Heart right ventricle (tissue), 16 donors: ENCODE data around the gene DQX1. TPM values are rescaled to one million over a fixed set of nuclear protein-coding genes. Genes with fewer than 3 reads are reported as not detected.
A peak's percentile ranks its signal among the peaks of the same experiment; 100 is the strongest.

Source experiments
- ATAC-seq, 8 donors: fragments of 200-7000 bp; cut with Tn5 transposase; one replicate each; pipeline ENCODE4 v1.9.1; 2020; ENCODE audit warnings: mild to moderate bottlenecking in 8 of 8, moderate library complexity in 8 of 8, moderate number of reproducible peaks in 1 of 8
- DNase-seq, 2 donors: peaks; one replicate each; pipeline ENCODE4 v3.0.0-alpha.2; 2020
- H3K27ac ChIP-seq, 10 donors: fragments of 200-600 bp; sonication (generic) in 2 of 10; one replicate each; pipeline versions ENCODE4 v1.5.0 to v1.8.0; 2020 to 2022; ENCODE audit warnings: mild to moderate bottlenecking in 3 of 10
- H3K27me3 ChIP-seq, 7 donors: fragments of 200-600 bp; one replicate each; pipeline ENCODE4 v1.8.0; 2021 to 2022; ENCODE audit warnings: mild to moderate bottlenecking in 2 of 7
- H3K36me3 ChIP-seq, 9 donors: fragments of 200-600 bp; sonication (generic) in 1 of 9; one replicate each; pipeline versions ENCODE4 v1.5.0 to v1.8.0; 2020 to 2022; ENCODE audit warnings: mild to moderate bottlenecking in 2 of 9
- H3K4me1 ChIP-seq, 9 donors: fragments of 200-600 bp; sonication (generic) in 1 of 9; one replicate each; pipeline versions ENCODE4 v1.5.0 to v1.8.0; 2020 to 2022; ENCODE audit warnings: mild to moderate bottlenecking in 4 of 9
- H3K4me3 ChIP-seq, 10 donors: fragments of 200-600 bp; sonication (generic) in 2 of 10; one replicate each; pipeline versions ENCODE4 v1.5.0 to v1.8.0; 2020 to 2022; ENCODE audit warnings: mild to moderate bottlenecking in 7 of 10, moderate library complexity in 2 of 10
- H3K9me3 ChIP-seq, 11 donors: fragments of 200-600 bp in 10 of 11; sonication (generic) in 2 of 11; one replicate each; pipeline versions ENCODE4 v1.5.0 to v1.8.0; 2013 to 2022; ENCODE audit warnings: mild to moderate bottlenecking in 2 of 11, control low read depth in 1 of 11, moderate library complexity in 1 of 11
- WGBS, 2 donors: extraction: QIAGEN DNeasy Blood & Tissue Kit; methylation state at CpG; one replicate each; pipeline ENCODE4 v1.1.7; 2013; ENCODE audit warnings: inconsistent platforms in 1 of 2; 5-methylcytosine and 5-hydroxymethylcytosine counted together
- intact Hi-C, 10 donors: fragments of 100-400 bp; cut with DNase I; formaldehyde crosslinking; loops; one replicate each; pipeline versions ENCODE4 v1.11.1 to v1.14.2; 2022
- polyA plus RNA-seq, 2 donors: library from polyadenylated mRNA; stranded (reverse); fragments of 200-250 nt; gene quantifications; one replicate each; pipeline ENCODE4 v1.2.3, GENCODE V29; 2013
- total RNA-seq, 10 donors: library from RNA; stranded (reverse); fragmentation: NEBNext Ultra II Directional in 3 of 10; extraction: Animal tissue kit (Norgen Biotek cat#: 25700) in 3 of 10; gene quantifications; one replicate each; pipeline versions ENCODE4 v1.2.1 to v1.2.4, GENCODE V29; 2021 to 2023
- TF ChIP-seq, protein P1 (sequence below), 9 donors: fragments of 200-600 bp; sonication (generic) in 2 of 9; IDR thresholded peaks; one replicate each; pipeline versions ENCODE4 v1.5.0 to v1.8.0; 2021 to 2022; ENCODE audit warnings: antibody characterized with exemption in 9 of 9, mild to moderate bottlenecking in 5 of 9, moderate library complexity in 1 of 9
- donor health status: Arrhythmogenic right ventricular cardiomyopathy.
- donor health status: ischemic (EF 13 %, LVEDD 7.1; RV severe dilation, severe dysfunction).
- donor health status: healthy with polysubstance abuse.
- donor health status: DM: no; HTN: yes; CAD: no.
- donor health status: DM: no; HTN: no; CAD: no.
- donor health status: ischemic (EF 25% LVEDD 6.9; RV normal size, moderate dysfunction).
- donor health status: ischemic (EF 25% LVEDD 5.7; RV mildly dilated, moderate dysfunction).
- donor health status: healthy.
- donor health status: DM: yes; HTN: yes; CAD: no.
- donor health status: Ischemic cardiomyopathy.
- donor health status: ischemic (EF 35%, LVEDD 5.7; RV mildly dilated, moderate dysfunction).
- donor health status: nonischemic (EF 11% LVEDD 7.7; RV severe dilation, severe dysfunction).
- donor health status: DM: yes; HTN: yes; CAD: no.
- donor health status: PGD.
- donor health status: ischemic (EF 29% LVEDD 5.4; RV normal size, mild dysfunction).
- donor health status: nonischemic (EF 23%, LVEDD 6.1; RV moderate dilation, normal function).

Gene DQX1
- total and polyA plus RNA-seq, 12 donors: 0.03 to 0.65 TPM; not detected in 10

DNA sequence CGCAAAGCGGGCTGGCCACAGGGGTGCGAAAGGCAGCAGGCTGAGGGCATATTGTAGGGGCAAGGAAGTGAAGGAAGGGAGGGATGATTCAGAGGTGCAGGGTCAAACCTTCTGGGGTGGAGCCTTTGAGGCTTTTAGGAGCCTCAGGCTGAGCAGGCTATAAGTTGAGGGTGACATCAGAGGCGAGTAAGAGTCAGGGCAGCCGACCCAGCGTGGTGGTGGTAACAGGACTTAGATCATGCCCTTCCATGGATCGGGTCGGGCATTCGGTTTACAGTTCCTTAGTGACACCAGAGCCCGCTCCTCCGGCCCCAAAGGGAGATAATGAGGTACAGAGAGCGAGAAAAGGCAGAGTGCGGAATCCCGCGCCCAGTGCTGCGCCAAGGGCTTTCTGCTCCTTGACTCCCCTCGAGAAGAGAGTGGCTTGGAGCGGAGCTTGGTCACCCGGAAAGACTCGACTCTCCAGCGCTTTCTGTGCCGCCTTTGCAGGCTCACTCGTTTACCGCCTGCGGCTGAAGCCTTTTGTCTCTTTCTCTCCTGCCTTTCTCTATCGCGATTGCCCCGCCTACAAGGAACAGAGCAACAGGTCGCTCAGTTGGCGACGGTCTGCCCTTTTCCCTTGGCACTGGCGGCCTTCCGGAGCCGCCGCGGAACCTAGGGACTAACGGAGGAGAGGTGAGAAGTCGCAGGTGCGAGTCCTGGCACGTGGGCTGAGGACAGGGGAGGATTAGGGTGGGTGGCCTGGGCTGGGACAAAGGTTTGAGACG is 27.3 kb downstream of the DQX1 start:
- intact Hi-C loops: no loop called here
- H3K27me3 ChIP-seq: peaks cover 9 to 70% (median 64%) of the 10 kb centered on the region in 7 donors
- TF ChIP-seq, protein P1, sequence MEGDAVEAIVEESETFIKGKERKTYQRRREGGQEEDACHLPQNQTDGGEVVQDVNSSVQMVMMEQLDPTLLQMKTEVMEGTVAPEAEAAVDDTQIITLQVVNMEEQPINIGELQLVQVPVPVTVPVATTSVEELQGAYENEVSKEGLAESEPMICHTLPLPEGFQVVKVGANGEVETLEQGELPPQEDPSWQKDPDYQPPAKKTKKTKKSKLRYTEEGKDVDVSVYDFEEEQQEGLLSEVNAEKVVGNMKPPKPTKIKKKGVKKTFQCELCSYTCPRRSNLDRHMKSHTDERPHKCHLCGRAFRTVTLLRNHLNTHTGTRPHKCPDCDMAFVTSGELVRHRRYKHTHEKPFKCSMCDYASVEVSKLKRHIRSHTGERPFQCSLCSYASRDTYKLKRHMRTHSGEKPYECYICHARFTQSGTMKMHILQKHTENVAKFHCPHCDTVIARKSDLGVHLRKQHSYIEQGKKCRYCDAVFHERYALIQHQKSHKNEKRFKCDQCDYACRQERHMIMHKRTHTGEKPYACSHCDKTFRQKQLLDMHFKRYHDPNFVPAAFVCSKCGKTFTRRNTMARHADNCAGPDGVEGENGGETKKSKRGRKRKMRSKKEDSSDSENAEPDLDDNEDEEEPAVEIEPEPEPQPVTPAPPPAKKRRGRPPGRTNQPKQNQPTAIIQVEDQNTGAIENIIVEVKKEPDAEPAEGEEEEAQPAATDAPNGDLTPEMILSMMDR (IDR thresholded peaks at IDR 0.05): no peak
- DNase-seq: no peak
- no peak overlapping the region for H3K27ac ChIP-seq
- H3K9me3 ChIP-seq: no peaks in the 10 kb centered on the region
- WGBS, 2 donors: 2% methylated on average over 41 of the region's 41 CpGs
- H3K4me3 ChIP-seq: peak overlapping the region in 7 of 10 donors; percentile 22 to 57 (median 40)
- peaks cover 0 to 12% (median 3%) of the 10 kb centered on the region in 9 donors for H3K36me3 ChIP-seq
- H3K4me1 ChIP-seq: peaks cover 11 to 49% (median 38%) of the 10 kb centered on the region in 9 donors
- ATAC-seq: no peak

DNA sequence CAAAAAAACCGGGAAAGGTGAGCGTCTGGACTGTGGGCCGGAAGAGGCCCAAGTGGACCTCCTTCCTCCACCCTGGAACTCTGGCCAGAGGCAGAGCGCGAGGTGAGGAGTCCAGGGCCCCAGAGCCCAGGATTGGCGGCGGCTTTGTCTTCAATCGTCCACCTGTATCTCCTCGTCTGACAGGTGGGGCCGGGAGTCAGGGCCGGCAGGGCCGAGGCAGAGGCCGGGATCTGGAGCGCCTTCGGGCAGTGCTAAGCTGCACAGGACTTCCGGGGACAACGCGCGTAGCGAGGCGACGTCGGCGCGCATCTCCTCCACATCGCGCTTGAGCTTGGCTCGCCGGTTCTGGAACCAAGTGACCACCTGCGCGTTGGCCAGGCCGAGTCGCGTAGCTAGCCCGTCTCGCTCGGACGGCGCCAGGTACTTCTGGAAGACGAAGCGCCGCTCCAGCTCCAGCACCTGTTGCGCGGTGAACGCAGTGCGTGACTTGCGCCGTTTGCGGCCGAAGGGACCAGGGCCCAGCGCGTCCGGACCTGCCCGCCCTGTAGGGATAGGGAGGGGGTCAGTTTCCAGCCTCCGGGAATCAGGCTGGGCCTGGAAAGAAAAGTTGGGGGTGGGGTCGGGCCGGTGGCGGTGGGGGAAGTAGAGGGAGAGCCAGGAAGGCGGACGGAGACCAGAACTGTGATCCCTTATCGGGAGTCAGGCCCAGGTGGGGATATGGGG is 28.1 kb downstream of the DQX1 start:
- Histone ChIP-seq H3K36me3 (peaks cover 0 to 19% (median 9%) of the 10 kb centered on the region in 9 donors), H3K4me3 (peak overlapping the region in 8 of 10 donors; percentile 22 to 57 (median 38)), H3K4me1 (peaks cover 11 to 42% (median 35%) of the 10 kb centered on the region in 9 donors), H3K27me3 (peaks cover 9 to 64% (median 62%) of the 10 kb centered on the region in 7 donors), H3K27ac (no peak overlapping the region), H3K9me3 (no peaks in the 10 kb centered on the region)
- peak in 5 of 8 donors; percentile 7 to 22 (median 16) for ATAC-seq
- WGBS, 2 donors: 2 to 4% methylated on average over 61 of the region's 61 CpGs
- DNase-seq: peak in 1 of 2 donors; percentile 37
- intact Hi-C loops: no loop called here
- TF ChIP-seq, protein P1 (IDR thresholded peaks at IDR 0.05): no peak

DNA sequence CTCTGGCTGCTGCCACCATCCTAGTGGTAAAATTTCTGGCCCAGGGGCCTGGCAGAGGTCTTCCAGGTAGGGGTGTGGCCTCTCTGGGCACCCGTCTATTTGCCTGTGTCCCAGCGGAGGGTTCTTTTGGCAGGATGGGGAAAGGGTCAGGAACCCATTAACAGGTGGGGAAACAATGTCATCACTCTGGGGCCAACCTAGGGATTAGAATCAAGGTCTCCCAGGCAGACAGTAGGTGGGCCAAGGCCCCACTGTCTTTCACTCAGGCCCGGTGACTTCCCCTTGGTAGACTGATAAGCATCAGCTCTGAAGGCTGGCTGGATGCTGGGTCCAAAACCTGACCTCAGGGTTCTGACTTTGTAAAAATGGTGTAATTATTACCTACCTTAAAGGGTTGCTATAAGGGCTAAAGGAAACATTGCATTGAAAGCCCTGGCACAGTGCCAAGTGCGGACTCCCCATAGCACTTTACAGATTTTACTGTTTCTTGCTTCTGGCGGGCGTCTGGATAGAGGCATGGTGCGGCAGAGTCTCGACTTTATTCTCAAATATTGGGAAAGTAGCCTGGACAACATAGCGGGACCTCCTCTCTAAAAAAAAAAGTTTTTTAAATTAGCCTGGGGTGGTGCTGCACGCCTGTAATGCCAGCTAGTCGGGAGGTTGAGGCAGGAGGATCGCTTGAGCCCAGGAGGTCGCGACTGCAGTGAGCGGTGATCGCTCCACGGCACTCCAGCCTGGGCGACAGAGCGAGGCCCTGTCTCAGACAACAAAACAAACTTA is 28.8 kb downstream of the DQX1 start:
- TF ChIP-seq, protein P1 (IDR thresholded peaks at IDR 0.05): no peak
- H3K27me3 ChIP-seq: peaks cover 9 to 56% (median 55%) of the 10 kb centered on the region in 7 donors
- H3K4me1 ChIP-seq: peaks cover 11 to 34% (median 29%) of the 10 kb centered on the region in 9 donors
- peak overlapping the region in 7 of 10 donors; percentile 22 to 57 (median 40) for H3K4me3 ChIP-seq
- 41 to 42% methylated on average over 19 of the region's 19 CpGs for WGBS, 2 donors
- no peaks in the 10 kb centered on the region for H3K9me3 ChIP-seq
- peaks cover 0 to 27% (median 15%) of the 10 kb centered on the region in 9 donors for H3K36me3 ChIP-seq
- ATAC-seq (peak in 1 of 8 donors; percentile 3), DNase-seq (no peak)
- intact Hi-C loops: no loop called here
- no peak overlapping the region for H3K27ac ChIP-seq

DNA sequence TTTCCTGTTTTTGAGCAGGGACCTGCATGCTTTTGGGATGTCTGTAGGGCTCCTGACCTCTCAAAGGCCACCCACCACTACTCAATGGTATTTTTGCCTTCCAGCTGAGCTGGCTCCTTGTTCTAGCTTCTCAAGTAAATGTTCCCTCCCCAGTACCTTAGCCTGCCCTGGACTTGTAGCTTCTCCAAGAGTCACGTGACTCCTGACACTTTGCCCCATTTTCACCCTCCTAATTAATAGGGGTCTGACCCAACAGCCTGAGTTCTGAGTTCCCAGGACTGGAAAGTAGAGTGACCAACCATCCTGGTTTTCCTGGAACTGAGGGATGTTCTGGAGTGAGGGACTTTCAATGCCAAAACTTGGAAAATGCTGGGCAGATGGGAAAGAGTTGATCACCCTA is 30.6 kb downstream of the DQX1 start:
- Histone ChIP-seq H3K9me3 (no peaks in the 10 kb centered on the region), H3K4me1 (peaks cover 11 to 31% (median 26%) of the 10 kb centered on the region in 9 donors), H3K36me3 (peaks cover 0 to 44% (median 30%) of the 10 kb centered on the region in 9 donors), H3K27ac (no peak overlapping the region), H3K27me3 (peaks cover 9 to 41% (median 39%) of the 10 kb centered on the region in 7 donors), H3K4me3 (no peak overlapping the region)
- TF ChIP-seq, protein P1 (IDR thresholded peaks at IDR 0.05): no peak
- ATAC-seq: no peak
- DNase-seq: no peak
- WGBS, 2 donors: 89 to 90% methylated on average over 1 of the region's 1 CpG
- intact Hi-C loops: no loop called here
